ENCODE measurements around the gene SH3BGR. TPM values are rescaled to one million over a fixed set of nuclear protein-coding genes. Genes with fewer than 3 reads are reported as not detected.

The SH3BGR gene
- total RNA-seq, 1 donor from 2014 or later = 0.51 TPM

DNA sequence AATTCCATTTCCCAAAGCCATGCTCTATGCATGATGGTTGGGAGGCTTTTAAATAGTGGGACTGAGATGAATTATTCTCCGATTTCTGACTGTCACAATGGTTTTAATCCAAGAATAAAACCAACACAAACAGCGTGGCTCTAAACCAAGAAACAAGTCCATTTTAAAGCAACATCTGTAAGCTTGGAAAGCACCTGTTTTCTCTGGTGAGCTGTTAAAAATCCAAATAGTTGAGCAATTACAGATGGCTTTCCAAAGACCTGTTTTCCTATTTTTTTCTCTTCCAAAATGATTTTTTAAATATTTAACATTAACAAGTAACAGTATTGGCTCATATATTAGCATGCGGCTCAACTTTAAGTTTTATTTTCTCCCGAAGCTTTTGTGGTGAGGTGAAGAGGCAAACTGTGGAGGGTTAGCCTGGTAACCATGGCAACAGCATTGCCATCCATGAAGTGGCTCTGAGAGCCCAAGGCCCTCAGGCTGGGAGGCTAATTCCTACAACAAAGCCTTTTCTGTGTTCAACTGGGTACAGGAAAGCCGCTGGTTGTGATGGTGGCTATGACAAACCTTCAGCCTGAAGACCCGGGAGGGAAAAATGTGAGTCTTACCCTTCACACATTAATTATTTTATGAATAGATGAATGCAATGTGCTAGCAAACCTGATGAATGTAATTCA, 104.3 kb downstream of the SH3BGR start:
- DNase-seq = no peak

DNA sequence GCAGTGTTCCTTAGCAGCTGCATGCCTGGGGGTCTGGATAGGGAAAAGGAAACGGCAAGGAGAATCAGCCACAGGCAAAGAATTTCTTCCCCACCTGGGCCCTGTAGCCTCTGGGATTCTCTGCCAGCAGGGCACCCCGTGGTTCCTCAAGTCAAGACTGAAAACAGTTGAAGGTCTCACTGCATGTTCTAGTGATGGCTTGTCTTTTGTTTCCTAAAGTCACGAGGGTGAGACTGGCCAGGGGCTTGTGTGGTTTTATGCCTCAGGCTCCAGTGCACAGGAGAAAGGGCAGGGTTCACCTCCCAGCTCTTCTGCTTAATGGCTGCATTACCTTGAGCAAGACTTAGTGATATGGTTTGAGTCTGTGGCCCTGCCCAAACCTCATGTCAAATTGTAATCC, 107.7 kb downstream of the SH3BGR start:
- DNase-seq = no peak

DNA sequence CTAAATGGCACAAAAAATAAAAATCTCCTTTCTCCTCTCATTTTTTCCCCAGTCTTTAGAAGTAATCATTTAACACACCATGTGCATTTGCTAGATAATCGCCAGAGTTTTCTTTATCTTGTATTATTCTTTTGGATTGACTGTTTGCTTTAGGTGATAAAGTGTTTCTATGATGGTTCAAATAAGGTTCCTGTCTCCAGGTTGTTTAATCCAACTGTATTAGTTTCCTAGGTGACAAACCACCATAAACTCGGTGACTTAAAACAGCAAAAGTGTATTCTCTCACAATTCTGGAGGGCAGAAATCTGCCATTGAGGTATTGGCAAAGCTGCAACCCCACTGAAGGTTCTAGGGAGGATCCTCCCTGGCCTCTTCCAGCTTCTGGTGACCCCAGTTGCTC, 109.4 kb downstream of the SH3BGR start:
- DNase-seq = no peak

GRCh38 chr21:39562791-39563770, 111.3 kb downstream of the SH3BGR start:
- DNase-seq = no peak

- DNase-seq = no peak
Observed at GRCh38 chr21:39564200-39564599, 112.4 kb downstream of the SH3BGR start.

Other genes starting within 250 kb of the SH3BGR start
- 58.7 and 104 TPM in 2 replicates for gene BRWD1, start 138.3 kb upstream of the SH3BGR start, total RNA-seq
- 223 and 284 TPM in 2 replicates for gene HMGN1, start 102.9 kb upstream of the SH3BGR start, total RNA-seq
- gene LCA5L, start 6.2 kb upstream of the SH3BGR start, total RNA-seq = 0.70 and 1.7 TPM in 2 replicates
- under 0.01 and 0.05 TPM in 2 replicates for gene B3GALT5, start 161.0 kb downstream of the SH3BGR start, total RNA-seq

Data from dermis blood vessel endothelial cell (primary cell).